Measurements from ENCODE around the gene INTS6.

DNA sequence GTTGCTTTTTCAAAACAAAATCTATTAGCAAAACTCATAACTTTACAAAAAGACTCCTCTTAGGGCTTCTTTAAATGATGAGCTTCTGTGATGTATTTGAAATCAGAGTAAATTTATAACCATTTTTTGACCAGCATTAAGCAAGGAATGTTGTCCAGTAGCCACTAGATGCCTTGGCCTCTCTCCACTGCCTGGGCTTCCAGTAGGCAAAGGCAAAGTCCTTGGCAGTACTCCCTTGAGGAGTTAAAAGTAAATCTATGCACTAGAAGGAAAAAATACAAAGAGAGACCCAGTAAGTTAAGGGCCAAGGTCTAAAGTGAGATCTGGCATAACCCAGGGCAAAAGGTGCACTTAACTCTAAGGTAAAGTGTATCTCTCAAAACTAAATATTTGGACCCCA lies 103.8 kb downstream of the INTS6 start:
- TF ChIP-seq EZH2 (IDR thresholded peaks at IDR 0.05; ENCODE audit: low read depth): no peak
- no peak for TF ChIP-seq CTCF (conservative IDR thresholded peaks at IDR 0.05)
